GM19035 (cell line): ENCODE data around the gene VAV2.
"Not testable (repeated sequence)": the region's sequence is repeated elsewhere in the genome, so short reads cannot be mapped to it uniquely, and the experiment has no call there.

ENCODE experiments used
- ATAC-seq: cut with Tn5 transposase; IDR thresholded peaks from one replicate; pipeline ENCODE4 v1.9.1; 2021; ENCODE audit not compliant: unreplicated experiment

VAV2 gene

GRCh38 chr9:133778336-133779013 lies 213.6 kb downstream of the VAV2 start:
- ATAC-seq, result no peak

- ATAC-seq, result no peak
These were observed 214.3 kb downstream of the VAV2 start for GRCh38 chr9:133777871-133778270.

- no peak for ATAC-seq
These were observed 214.9 kb downstream of the VAV2 start for GRCh38 chr9:133777068-133777791.

GRCh38 chr9:133775951-133776905 lies 215.9 kb downstream of the VAV2 start:
- ATAC-seq, result no peak

- no peak for ATAC-seq
These were observed 216.8 kb downstream of the VAV2 start for GRCh38 chr9:133775291-133775690.

GRCh38 chr9:133774799-133775198 lies 217.3 kb downstream of the VAV2 start:
- no peak for ATAC-seq

GRCh38 chr9:133773889-133774655 lies 218.1 kb downstream of the VAV2 start:
- ATAC-seq, result no peak

- no peak for ATAC-seq
These were observed 219.5 kb downstream of the VAV2 start for GRCh38 chr9:133772581-133772980.

GRCh38 chr9:133771486-133772482 lies 220.3 kb downstream of the VAV2 start:
- ATAC-seq, result no peak

- ATAC-seq, result no peak
These were observed 221.9 kb downstream of the VAV2 start for GRCh38 chr9:133770076-133770777.

GRCh38 chr9:133769511-133770075 lies 222.5 kb downstream of the VAV2 start:
- ATAC-seq, result no peak

GRCh38 chr9:133768859-133769510 lies 223.1 kb downstream of the VAV2 start:
- ATAC-seq, result no peak

GRCh38 chr9:133768371-133768858 lies 223.7 kb downstream of the VAV2 start:
- no peak for ATAC-seq

- no peak for ATAC-seq
These were observed 224.5 kb downstream of the VAV2 start for GRCh38 chr9:133767625-133768024.

GRCh38 chr9:133767008-133767407 lies 225.1 kb downstream of the VAV2 start:
- no peak for ATAC-seq

- ATAC-seq, result not testable (repeated sequence)
These were observed 225.9 kb downstream of the VAV2 start for GRCh38 chr9:133766234-133766633.

GRCh38 chr9:133763272-133764183 lies 228.6 kb downstream of the VAV2 start:
- ATAC-seq, result no peak
